GM19035 (cell line): ENCODE results near the gene TESMIN.

Source experiments
- ATAC-seq: cut with Tn5 transposase; IDR thresholded peaks from one replicate; pipeline ENCODE4 v1.9.1; 2021; ENCODE audit not compliant: unreplicated experiment

TESMIN gene

GRCh38 chr11:68711114-68711513 lies 40.2 kb downstream of the TESMIN start:
- no peak for ATAC-seq

DNA sequence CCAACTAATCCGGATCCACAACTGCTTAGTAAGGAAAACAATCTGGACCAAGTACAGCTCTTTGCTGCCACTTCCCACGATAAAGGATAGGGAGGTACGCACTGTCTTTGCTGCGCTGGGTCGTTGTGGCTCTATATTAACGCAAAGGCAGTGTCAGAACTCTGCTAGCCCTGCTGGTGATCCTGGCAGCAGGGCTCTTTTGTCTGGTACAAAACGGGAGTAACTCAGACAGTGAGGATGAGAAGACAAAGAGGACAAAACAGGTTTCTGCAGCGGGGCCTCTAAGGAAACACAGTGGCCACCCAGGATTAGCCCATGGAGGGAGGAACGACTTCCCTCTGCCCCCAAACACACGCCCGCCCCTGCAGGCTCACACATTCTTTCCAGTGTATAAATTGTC lies 40.9 kb downstream of the TESMIN start:
- no peak for ATAC-seq

DNA sequence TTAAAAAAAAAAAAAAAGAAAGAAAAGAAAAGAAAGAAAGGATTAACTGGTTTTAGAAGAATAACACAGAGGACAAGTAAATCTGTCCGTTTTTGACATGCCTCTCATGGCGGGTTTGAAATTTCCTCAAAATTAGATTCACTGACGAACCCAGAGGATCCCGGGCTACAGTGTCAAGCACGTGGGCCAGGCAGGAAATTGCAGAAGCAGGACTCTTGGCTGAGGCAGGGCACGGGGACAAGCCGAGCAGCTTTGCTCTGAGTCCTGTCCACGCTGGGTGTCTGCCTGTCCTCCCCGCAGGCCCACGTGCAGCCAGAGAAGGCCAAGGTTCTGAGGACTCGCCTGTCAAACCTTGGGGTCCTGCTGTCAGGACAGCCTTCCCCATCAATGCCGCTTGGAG lies 42.3 kb downstream of the TESMIN start:
- ATAC-seq = no peak

GRCh38 chr11:68707527-68707926 lies 43.8 kb downstream of the TESMIN start:
- no peak for ATAC-seq

- ATAC-seq = no peak
Measured at GRCh38 chr11:68704887-68705286, 46.4 kb downstream of the TESMIN start.

- ATAC-seq = no peak
Measured at GRCh38 chr11:68698993-68699392, 52.3 kb downstream of the TESMIN start.

GRCh38 chr11:68695531-68695930 lies 55.8 kb downstream of the TESMIN start:
- ATAC-seq = no peak

GRCh38 chr11:68694431-68695297 lies 56.7 kb downstream of the TESMIN start:
- ATAC-seq = no peak

DNA sequence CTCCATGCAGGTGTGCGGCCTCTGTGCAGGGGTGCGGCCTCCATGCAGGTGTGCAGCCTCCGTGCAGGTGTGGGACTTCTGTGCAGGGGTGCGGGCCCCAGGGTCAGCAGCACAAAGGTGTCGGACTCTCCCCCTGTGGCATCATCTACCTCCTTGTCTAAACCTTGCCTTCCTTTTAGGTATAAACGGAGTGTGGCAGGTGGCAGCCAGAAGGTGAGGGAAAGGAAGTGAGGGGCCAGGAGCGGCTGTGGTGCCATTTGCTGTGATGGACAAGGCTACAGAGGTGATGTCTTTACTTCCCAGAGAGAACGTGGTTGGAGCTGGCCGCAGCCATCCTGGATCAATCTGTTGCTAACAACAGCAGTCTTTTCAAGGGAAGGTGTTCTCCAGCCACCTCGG lies 57.8 kb downstream of the TESMIN start:
- no peak for ATAC-seq

DNA sequence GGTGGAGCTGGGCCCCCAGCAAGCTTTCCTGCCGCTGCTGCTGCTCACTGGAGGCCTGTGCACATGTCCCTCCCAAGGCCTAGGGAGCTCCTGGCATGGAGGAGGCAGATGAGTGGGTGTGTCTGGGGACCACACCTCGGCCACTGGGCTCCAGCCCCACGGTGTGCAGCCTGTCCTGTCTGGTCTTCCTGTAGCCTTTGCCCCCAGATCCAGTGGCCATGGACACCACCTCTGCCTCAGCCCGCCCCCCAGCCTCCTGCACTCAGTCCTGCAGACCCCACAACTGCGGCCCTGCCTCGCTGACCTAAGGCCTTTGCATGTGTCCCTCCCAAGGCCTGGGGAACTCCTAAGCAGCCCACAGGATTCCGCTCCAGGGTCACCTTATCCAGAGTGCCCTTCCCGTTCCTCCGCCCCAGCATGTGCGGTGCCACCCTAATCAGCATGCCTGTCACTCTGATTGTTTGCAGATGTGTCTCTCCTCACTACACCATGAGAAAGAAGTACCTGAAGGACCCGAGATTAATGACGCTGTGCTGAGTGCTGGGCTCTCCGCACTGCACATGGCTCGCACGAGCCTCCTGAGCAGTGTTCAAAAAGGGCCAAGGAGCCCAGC lies 58.3 kb downstream of the TESMIN start:
- ATAC-seq = no peak

GRCh38 chr11:68692115-68692514 lies 59.2 kb downstream of the TESMIN start:
- ATAC-seq = no peak

- no peak for ATAC-seq
Measured at GRCh38 chr11:68691402-68691784, 59.9 kb downstream of the TESMIN start.

DNA sequence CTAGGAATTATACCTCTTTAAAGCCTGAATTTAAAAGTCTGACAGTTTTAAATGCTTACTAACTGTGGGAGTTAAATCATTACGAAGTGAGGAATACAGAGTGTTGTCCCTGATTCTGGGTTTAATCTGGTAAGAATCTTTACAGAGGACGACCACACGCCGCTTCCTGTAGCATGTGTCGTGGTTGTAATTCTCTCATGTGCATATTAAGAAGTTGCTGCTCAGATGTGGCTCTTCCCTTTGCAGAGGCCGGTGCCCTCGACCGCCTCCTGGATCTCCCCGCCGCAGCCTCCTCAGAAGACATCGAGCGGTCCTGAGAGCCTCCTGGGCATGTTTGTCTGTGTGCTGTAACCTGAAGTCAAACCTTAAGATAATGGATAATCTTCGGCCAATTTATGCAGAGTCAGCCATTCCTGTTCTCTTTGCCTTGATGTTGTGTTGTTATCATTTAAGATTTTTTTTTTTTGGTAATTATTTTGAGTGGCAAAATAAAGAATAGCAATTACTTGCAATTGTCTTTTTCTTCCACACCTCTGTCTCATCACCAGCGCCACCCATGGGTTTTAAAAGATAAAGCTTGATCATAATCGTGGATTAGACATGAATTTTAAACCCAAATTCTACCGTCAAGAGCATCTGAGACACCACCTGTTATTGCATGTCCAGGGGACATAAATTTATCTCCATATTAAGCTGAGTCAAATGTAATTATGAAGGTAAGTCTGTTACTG lies 60.5 kb downstream of the TESMIN start:
- no peak for ATAC-seq

DNA sequence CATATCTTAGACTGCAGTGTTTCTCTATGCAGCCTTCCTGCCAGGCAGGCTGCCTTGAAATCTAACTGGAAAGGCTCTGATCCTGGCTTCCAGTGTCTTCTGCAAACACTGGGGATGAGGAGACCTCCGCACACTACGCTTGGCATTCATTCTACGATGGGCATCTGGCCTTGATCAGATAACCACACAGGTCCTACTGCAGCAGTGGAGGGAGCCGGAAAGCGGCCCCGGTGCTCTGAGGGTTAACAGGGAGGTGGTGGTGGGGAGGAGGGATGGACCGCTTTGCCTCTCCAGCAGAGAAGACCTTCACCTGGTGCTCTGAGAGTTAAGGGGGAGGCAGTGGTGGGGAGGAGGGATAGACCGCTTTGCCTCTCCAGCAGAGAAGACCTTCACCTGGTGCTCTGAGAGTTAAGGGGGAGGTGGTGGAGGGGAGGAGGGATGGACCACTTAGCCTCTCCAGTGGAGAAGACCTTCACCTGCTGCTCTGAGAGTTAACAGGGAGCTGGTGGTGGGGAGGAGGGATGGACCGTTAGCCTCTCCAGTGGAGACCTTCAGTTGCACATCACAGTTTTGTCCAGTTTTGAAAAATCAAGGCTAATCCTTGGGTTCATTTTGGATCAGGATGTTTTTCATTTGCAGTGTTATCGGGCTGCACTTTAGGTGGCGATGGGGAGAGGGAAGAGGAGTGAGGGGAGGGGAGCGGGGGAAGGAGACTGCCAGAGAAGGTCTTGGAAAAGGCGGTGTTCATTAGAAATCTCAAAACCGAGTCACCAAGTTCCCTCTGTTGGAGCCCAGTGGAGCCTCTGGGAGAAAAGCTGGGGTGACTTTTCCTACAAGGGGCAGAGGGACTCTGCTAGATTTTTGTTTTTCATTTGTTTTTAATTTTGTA lies 61.3 kb downstream of the TESMIN start:
- ATAC-seq = no peak

GRCh38 chr11:68688881-68689280 lies 62.4 kb downstream of the TESMIN start:
- ATAC-seq = no peak

DNA sequence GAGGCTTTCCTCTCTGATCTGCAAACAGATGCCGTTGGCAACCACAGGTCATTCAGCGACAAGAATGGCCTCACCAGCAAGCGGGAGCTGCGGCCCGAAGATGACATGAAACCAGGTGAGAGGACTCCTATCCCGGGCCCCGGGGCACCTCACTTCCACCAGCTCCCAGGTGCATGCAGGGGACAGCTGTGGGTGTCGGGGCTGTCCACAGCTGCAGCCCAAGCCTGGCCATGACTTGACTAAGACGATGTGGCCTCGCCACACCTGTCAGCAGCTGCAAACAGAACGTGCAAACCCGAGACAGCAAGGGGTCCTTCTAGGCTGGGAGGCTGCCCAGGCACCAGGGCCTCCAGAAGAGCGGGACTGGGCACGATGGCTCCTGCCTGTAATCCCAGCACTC lies 63.3 kb downstream of the TESMIN start:
- ATAC-seq = no peak

DNA sequence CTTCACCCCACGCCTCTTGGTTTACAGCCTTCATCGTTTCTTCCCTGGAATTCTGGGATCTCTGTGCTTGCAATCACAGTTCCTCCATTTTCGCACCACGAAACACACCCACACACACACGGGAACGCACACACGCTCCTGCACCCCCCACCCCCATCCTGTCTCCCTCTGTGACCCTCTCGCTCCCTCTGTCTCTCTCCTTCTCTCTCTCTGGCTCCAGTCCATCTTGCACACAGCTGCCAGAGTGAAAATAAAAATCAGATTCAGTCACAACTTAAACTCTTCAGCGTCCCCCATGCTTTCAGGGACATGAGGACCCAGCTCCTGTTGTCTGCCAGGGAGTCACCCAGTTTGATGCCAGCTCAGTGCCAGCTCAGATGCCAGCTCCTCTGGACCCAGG lies 64.0 kb downstream of the TESMIN start:
- no peak for ATAC-seq

DNA sequence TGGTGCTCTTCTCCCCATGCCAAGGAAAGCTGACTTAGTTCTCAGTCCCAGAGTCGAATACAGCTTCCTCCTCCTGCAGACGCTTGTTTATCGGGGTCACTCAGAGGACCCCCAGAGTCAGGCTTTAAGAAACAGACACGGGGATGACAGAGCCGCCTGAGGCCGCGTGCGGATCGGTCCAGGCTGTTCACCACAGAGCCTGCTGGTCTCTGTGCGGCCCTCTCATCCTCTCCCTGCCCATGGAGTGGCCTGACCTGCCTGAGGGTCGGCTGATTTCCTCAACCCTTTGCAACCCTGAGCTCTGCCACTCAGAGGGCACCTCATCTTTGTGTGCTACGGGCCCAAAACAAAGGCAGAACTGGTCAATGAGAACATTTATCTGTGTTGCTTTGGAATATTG lies 64.8 kb downstream of the TESMIN start:
- no peak for ATAC-seq

GRCh38 chr11:68685656-68686380 lies 65.5 kb downstream of the TESMIN start:
- no peak for ATAC-seq
